Measurements from ENCODE around the gene LTO1.
"Not testable (repeated sequence)": the region's sequence is repeated elsewhere in the genome, so short reads cannot be mapped to it uniquely, and the experiment has no call there.

Gene LTO1

DNA sequence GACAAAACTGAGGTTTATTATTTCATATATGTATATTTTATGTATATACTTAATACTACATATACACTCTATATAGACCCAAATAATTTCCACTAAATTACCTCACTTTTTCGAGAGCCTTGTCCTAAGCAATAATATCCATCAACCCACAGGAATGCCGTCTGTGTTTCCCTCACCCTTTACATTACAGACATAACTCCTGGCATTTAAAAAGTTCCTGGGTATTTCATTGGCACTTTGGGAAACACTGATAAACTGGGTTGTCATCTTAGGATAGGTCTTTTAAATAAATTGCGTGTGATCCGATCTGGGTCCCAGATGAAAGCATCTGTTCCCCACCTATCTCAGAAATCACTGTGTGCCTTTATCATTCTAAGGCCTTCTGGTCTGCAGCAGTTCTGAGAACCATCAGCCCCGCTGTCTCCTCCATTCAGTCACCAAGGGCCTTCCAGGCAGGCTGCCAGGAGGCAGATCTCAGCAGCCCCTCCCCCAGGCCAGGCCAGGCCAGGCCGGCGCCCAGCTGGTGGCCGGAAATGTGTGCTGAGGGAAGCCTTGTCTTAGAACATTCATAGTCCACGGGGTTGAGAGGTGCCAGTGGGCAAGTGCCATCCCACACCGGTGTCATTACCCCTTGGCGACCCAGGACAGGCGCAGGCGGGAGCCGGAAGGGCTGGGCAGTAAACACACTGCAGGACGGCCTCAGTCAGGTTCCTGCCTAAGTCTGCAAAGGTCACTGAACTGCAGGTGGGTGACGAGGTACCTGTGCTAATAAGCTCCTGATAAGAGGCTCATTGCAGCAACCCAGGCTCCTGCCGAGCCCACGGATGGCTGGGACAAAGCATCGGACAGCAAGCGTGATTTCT lies 25.4 kb upstream of the LTO1 start:
- DNase-seq (ENCODE audit: low spot score) = peak; percentile 66

- DNase-seq (ENCODE audit: low spot score) = no peak
Measured at GRCh38 chr11:69699213-69699612, 24.1 kb upstream of the LTO1 start.

DNA sequence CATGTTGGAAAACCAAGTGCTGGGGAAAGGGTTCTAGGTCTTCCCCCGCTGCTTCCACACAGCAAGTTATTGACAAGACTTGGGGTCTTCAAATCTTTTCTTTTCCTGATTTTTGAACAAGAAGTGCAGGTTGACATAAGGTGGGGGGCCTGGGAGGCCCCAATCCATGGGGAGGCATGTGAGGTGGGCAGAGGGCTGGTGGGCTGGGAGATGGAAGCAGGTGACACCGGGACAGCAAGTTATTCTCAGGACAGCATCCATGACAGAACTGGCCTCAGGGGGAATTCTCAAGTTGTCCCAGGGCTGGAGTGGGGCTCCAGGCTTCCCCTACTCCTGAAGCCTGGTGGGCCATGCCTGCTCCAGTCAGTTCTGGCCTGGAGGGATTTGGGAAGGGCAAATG lies 23.2 kb upstream of the LTO1 start:
- no peak for DNase-seq (ENCODE audit: low spot score)

GRCh38 chr11:69697861-69698260 lies 22.7 kb upstream of the LTO1 start:
- DNase-seq (ENCODE audit: low spot score) = no peak

DNA sequence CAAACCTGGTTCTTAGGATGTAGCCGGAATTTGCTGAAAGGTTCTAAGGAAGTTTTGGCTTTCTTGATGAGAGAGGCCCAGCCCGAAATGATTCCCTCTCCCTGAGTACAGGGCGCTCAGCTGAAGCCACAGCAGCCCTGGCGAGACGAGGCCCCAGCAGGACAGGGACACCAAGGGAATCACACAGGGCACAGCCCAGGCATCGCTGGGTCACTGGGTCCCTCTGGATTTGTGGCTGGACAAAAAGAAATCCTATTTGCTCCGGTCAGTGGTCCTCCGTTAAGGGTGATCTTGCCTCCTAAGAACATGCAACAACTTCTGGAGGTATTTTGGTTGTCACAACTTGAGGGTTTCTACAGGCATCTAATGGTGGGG lies 22.3 kb upstream of the LTO1 start:
- DNase-seq (ENCODE audit: low spot score) = no peak

GRCh38 chr11:69696749-69697468 lies 21.8 kb upstream of the LTO1 start:
- DNase-seq (ENCODE audit: low spot score) = no peak

- not testable (repeated sequence) for DNase-seq (ENCODE audit: low spot score)
Measured at GRCh38 chr11:69695995-69696394, 20.8 kb upstream of the LTO1 start.

DNA sequence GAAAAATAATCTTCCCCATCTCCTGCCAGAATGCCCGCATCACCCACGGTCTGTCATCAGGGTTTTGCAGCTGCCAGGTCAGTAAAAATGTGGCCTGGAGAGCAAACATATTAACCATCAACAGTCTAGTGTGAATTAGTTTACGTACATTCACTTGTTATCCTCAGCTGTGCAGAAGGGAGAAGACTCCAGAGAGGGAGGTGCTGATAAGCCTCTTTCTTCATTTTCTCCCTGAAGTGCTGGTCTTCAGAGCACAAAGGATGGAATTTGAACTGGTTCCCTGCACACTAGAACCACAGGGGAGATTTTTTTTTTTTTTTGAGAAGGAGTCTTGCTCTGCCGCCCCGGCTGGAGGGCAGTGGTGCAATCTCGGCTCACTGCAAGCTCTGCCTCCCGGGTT lies 20.4 kb upstream of the LTO1 start:
- DNase-seq (ENCODE audit: low spot score) = no peak

DNA sequence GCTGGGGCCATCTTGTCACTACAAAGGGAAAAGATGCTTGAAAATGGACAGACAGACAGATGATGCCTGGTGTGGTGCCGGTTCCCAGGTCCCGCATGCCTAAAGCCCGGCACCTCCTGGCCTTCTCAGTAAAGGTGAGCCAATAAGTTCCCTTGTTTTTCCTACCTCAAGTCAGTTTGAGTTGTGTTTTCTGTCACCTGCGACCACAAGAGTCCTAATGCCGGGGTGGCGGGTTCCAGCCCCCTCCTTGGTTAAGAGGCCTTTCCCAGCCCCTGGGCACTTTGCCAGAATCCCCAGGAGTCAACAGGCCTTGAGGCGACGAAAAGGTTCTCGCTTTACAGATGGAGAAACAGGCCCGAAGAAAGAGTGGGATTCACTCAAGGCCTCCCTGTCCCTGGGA lies 19.6 kb upstream of the LTO1 start:
- DNase-seq (ENCODE audit: low spot score) = no peak

DNA sequence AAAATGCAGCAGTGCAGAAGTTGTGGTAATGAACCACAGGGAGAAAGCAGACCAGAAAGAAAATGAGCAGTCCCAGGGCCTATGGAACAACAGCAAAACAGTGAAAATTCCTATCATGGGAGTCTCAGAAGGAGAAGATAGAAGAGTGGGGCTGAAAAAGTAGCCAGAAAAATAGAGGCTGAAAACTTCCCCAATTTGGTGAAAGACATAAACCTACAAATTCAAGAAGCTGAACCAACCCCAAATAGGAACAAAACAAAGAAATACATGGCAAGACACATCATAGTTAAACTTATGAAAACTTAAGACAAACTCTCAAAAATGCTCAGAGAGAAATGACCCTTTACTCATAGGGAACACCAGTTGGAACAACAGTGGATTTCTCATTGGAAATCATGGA lies 17.3 kb upstream of the LTO1 start:
- DNase-seq (ENCODE audit: low spot score) = no peak

DNA sequence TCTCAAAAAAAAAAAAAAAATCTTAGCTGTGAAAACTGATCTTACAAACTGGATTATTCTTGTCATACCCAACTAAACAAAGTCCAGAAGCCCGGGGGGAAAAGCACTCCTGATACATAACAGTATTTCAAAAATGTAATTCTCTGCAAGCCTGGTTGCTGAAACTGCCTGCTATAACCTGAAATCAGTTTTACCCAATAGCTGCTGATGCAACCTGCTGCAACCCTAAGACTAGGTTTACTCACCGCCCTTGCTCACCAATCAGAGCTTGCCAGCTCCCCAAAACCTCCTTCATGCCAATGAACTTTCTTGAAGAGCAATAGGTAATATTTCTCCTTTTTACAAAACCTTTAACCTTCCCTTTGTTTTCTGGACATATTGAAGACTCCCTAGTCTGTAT lies 16.3 kb upstream of the LTO1 start:
- DNase-seq (ENCODE audit: low spot score) = no peak

DNA sequence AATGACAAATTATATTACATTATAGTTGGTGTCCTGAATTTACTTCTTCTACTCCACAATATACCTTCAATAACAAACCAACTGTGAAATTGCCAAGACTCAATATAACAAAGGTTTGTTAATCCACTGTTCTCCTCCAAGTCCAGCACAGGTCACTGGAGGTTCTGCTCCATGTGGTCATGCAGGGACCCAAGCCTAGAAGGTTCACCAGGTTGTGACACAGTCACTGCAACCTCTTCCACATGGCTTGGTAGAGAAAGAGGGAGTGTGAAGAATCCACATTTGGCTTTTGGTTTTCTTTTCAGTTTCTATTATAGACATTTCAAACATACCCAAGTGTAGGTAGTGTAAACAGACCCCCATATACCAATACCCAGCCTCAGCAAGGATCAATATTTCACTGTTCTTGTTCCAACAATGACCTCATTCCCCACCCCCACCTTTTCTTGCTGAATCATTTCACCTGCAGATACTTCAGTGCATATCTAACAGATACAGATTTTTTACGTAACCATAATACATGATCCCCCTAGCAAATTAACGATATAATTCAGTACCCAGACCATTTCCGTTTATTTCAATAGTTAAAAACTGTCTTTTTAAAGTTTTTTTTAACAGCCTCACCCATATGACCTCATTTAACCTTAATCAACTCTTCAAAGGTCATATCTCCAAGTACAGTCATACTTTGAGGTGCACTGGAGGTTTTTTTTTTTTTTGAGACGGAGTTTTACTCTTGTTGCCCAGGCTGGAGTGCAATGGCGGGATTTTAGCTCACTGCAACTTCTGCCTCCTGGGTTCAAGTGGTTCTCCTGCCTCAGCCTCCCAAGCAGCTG lies 14.5 kb upstream of the LTO1 start:
- no peak for DNase-seq (ENCODE audit: low spot score)

DNA sequence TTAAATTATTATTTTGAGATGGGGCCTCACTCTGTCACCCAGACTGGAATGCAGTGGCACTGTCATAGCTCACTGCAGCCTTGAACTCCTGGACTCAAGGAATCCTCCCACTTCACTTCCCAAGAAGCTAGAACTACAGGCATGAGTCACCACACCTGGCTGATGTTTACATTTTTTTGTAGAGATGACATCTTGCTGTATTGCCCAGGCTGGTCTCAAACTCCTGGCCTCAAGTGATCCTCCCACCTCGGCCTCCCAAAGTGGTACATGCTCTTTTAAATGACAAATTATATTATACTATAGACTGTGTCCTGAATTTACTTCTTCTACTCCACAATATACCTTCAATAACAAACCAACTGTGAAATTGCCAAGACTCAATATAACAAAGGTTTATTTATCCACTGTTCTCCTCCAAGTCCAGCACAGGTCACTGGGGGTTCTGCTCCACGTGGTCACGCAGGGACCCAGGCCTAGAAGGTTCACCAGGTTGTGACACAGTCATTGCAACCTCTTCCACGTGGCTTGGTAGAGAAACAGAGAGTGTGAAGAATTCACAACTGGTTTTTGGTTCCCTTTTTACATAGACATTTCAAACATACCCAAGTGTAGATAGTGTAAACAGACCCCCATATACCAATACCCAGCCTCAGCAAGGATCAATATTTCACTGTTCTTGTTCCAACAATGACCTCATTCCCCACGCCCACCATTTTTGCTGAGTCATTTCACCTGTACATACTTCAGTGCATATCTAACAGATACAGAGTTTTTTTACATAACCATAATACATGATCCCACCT lies 13.0 kb upstream of the LTO1 start:
- DNase-seq (ENCODE audit: low spot score) = not testable (repeated sequence)

GRCh38 chr11:69686856-69687255 lies 11.7 kb upstream of the LTO1 start:
- no peak for DNase-seq (ENCODE audit: low spot score)

DNA sequence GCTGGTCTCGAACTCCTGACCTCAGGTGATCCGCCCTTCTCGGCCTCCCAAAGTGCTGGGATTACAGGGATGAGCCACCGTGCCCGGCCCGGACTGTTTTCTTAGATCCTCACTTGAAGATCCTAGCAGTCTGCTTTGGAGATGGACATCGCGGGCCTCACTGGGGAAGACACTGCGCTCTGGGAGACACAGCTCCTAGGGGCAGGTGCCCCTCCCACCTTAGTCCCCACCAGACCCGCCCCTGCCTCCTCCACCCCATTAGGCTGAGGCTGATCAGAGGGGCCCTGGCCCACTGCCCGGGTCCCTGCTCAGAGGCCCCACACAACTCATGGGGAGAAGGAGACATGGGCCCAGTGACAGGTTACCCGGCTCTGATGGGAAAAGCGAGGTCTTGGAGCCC lies 11.3 kb upstream of the LTO1 start:
- DNase-seq (ENCODE audit: low spot score) = no peak

DNA sequence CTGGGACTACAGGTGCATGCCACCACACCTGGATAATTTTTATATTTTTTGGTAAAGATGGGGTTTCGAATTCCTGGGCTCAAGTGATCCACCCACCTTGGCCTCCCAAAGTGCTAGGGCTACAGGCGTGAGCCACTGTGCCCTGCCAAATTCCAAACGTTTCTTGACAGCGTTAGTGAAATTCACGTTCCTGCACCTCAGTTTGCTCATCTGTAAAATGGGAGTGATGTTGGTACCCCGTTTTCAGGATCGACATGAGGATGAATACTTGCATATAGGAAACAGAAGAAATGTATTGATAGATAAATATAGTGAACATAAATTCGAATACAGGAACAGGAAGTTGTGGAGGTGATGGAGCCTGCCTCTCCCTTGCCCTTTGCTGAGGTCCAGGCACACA lies 10.2 kb upstream of the LTO1 start:
- no peak for DNase-seq (ENCODE audit: low spot score)

- no peak for DNase-seq (ENCODE audit: low spot score)
Measured at GRCh38 chr11:69684651-69685050, 9.5 kb upstream of the LTO1 start.

DNA sequence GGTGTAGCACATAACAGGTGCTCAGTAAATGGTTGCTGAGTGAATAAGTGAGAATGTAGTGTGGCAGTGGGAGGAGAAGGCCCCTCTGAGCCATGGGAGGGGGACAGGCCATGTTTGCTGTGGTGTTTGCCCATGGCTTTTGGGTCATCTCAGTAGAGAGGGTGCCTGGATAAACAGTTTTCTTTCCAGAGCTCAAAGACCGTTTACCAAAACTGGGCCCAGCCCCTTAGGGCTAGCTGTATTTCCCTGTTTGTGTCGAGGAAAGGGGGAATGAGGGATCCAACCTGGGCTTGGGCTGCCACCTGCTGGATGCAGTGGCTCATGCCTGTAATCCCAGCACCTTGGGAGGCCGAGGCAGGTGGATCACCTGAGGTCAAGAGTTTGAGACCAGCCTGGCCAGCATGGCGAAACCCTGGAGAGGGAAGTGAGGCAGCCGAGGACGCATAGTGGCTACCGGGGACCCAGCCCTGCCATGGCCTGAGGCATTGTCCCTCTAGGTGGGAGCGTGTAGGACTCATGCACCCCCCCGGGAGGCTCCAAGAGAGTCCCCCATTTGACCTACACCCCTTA lies 8.7 kb upstream of the LTO1 start:
- DNase-seq (ENCODE audit: low spot score) = no peak

DNA sequence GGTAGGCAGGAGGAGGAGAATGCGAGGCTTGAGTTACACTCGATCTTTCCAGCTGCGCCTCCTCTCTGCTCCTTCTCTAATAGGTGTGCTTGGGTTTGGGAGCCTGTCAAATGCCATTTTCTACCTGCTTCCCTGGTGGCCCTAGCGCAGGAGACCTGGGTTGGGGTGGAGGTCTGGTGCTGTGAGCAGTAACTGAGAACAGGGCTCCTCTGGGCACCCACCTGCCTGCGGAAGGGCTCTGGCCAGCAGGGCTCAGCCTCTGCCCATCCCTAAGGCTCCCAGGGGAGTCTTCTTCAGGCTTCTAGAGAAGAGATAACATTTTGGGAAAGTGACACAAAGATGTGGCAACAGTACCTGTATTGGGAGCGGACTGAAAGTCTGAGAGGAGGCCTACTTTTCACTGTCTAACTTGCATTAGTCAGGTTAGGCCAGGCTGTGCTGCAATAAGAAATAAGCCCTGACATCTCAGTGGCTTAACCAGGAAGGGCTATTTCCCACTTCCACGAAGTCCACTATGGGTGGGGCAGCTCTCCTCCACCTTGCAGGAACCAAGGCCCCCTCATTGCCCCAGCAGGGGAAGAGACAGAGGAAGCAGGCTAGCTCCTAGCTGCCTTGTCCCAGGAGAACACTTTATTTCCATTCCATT lies 7.7 kb upstream of the LTO1 start:
- DNase-seq (ENCODE audit: low spot score) = no peak

DNA sequence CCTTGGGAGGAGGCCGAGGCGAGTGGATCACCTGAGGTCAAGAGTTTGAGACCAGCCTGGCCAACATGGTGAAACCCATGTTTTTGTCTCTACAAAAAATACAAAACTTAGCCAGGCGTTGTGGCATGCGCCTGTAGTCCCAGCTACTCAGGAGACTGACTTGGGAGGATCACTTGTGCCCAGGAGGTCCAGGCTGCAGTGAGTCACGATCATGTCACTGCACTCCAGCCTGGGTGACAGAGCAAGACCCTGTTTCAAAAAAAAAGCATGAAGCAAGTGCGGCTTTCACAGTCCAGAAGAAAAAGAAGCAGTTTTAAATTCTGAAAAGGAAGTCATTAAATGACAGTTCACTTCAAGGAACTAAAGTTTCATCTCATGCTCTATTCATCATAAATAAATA lies 7.1 kb upstream of the LTO1 start:
- DNase-seq (ENCODE audit: low spot score) = no peak

GRCh38 chr11:69680688-69681087 lies 5.5 kb upstream of the LTO1 start:
- no peak for DNase-seq (ENCODE audit: low spot score)

Data from pons (tissue), 1 donor.